SJSA1 (cell line): ENCODE results near the gene CD79A. TPM values are rescaled to one million over a fixed set of nuclear protein-coding genes. Genes with fewer than 3 reads are reported as not detected.

Source experiments
- DNase-seq, 2 experiments: peaks; one replicate each; pipeline ENCODE4 v3.0.0-alpha.2; 2015 to 2020; ENCODE audit warnings: low spot score in 2 of 2, low read depth in 1 of 2
- H3K27ac ChIP-seq: fragments of 250-450 bp; sonication (Bioruptor Pico); 2 replicates; pipeline ENCODE4 v1.5.1; 2020; ENCODE audit warnings: mild to moderate bottlenecking, moderate library complexity
- H3K27me3 ChIP-seq: fragments of 250-450 bp; sonication (Bioruptor Pico); replicated peaks from 2 replicates; pipeline ENCODE4 v1.5.1; 2020; ENCODE audit warnings: mild to moderate bottlenecking, moderate library complexity
- H3K36me3 ChIP-seq: fragments of 250-450 bp; sonication (Bioruptor Pico); 2 replicates; pipeline ENCODE4 v1.5.1; 2020; ENCODE audit warnings: mild to moderate bottlenecking
- H3K4me1 ChIP-seq: fragments of 250-450 bp; sonication (Bioruptor Pico); replicated peaks from 2 replicates; pipeline ENCODE4 v1.6.1; 2021; ENCODE audit warnings: mild to moderate bottlenecking
- H3K4me3 ChIP-seq: fragments of 250-450 bp; sonication (Bioruptor Pico); 2 replicates; pipeline ENCODE4 v1.5.1; 2020; ENCODE audit warnings: mild to moderate bottlenecking
- H3K9me3 ChIP-seq: fragments of 250-450 bp; sonication (Bioruptor Pico); replicated peaks from 2 replicates; pipeline ENCODE4 v1.5.1; 2020; ENCODE audit warnings: mild to moderate bottlenecking
- total RNA-seq: library from RNA; depleted of rRNA; stranded (reverse); fragments of >200 nt; shearing (Covaris generic); gene quantifications from 2 replicates; pipeline ENCODE4 v1.2.3, GENCODE V29; 2014; rRNA removed

Gene CD79A
- 0.24 and 0.69 TPM in 2 replicates for total RNA-seq

DNA sequence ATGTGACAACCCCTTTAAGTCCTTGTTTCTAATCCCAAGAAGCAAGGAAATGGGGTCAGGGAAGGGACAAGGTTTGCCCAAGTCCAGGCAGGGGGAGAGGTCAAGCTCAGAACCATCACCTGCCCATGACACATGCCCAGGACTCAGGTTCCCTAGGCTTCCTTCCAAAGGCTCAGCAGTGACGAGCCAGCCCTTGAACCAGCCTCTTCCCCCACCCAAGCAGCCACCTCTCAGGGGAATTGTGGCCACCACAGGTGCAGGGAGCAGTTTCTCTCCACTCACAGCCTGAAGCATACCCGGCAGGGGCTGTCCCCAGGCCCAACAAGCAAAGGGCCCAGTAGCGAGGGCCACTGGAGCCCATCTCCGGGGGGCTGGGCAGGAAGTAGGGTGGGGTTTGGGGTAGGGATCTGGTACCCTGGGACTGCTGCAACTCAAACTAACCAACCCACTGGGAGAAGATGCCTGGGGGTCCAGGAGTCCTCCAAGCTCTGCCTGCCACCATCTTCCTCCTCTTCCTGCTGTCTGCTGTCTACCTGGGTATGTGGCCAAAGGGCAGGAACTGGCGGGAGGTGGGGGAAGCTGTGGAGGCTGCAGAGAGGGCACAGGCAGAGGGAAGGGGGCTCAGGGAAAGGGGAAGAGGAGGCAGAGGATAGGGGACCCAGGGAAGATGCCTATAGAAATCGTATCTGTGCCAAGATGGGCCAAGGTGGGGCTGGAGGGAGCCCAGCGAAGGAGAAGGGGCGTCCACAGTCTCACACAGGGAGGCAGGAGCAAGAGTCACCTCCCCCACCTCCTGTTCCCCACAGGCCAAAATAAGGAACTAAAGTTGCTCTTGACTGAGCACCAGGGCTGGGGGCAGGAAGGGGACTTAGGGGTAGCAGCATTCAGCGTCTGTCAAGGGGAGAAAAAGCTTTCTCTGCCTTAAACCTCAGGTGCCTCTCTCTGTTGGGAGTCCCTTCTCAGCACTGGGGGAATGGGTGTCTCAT, at the start of gene CD79A:
Gene CD79A (plus strand): TSS at position 433 of the 986 bp plus-strand sequence. CDS start 26 bp downstream, at position 459.
- no peak for DNase-seq
- Histone ChIP-seq H3K27me3 (no peaks in the 10 kb centered on the region), H3K36me3 (peaks cover 15% of the 10 kb centered on the region), H3K4me3 (no peak within 1 kb of the TSS), H3K9me3 (no peaks in the 10 kb centered on the region), H3K27ac (no peak within 1 kb of the TSS), H3K4me1 (no peaks in the 10 kb centered on the region)

DNA sequence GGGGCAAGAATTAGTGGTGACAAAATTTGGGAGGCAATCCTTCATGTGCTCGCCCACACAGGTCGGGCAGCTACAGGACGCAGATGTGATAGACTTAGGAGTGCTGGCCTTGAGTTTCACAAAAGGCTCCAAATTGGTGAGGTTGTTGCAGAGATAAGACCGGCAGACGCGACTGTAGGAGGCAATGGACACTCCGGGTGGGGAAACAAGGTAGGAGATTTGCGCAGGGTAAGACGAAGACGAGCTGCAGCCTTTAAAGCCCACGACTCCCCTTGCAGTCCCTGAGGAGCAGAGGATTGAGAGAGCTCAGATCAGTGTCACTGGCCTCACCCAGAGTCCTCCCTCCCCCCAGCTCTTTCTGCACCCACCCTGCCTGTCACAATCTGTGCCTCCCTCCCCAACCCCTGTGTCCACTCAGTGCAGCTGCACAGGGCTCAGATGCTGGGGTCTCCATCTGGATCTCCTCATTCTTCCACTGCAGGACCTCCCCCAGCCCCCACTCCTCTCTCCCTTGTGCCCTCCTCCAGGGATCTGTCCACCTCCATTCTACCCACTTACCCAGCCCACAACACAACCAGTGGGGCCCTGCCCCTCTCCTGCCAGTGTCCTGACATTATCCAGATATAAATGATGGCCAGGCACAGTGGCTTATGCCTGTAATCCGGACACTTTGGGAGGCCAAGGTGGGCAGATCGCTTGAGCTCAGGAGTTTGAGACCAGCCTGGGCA, 38.9 kb upstream of the CD79A start:
- Histone ChIP-seq H3K9me3 (no peaks in the 10 kb centered on the region; the same call in 1 of the 2 replicates), H3K36me3 (no peaks in the 10 kb centered on the region)
- DNase-seq: no peak

DNA sequence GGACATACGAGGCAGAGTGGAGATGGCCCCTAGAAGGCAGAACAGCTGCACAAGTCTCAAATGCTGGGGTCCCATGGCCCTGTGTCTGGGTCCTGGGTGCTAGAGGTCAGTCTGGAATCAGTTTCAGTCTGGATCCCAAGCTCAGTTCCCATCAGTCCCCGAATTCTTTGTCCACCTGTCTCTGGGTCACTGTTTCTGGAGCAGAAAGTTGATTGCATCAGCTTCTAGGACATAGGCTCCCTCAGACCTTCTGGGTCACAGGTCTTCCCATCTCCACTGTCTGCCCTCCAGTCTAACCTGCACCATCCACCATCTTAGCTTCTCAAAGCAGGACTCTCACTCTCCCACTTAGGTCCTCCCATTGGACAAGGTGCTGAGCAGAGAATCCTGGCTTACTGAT, 37.9 kb upstream of the CD79A start:
- peaks cover 52% of the 10 kb centered on the region for H3K27me3 ChIP-seq
- no peak overlapping the region for H3K4me3 ChIP-seq
- no peaks in the 10 kb centered on the region for H3K36me3 ChIP-seq
- H3K9me3 ChIP-seq: no peaks in the 10 kb centered on the region; the same call in 1 of the 2 replicates
- H3K27ac ChIP-seq: no peak overlapping the region
- H3K4me1 ChIP-seq: no peaks in the 10 kb centered on the region
- no peak for DNase-seq

More for the DNA sequence above, 38.9 kb upstream of the CD79A start:
- no peak overlapping the region for H3K4me3 ChIP-seq
- no peak overlapping the region for H3K27ac ChIP-seq
- H3K4me1 ChIP-seq: no peaks in the 10 kb centered on the region
- H3K27me3 ChIP-seq: peaks cover 59% of the 10 kb centered on the region

DNA sequence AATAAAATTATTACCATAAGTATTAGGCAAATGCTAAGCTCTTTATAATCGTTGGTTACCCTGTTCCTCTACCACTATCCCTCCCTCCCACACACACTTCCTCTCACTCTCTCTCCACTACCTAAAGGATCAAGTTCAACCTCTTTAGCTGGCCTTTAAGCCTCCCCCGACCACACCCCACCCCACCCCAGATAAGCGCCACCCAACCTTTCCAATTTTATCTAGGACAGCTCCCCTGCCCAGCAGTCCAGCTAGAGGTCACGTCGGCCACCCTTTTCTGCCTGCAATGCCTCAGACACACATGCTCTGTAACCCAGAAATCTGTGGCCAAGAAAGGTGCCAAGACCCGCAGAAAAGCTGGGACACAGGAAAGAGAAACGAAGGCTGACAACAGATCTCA, 33.7 kb upstream of the CD79A start:
- Histone ChIP-seq H3K27me3 (peaks cover 26% of the 10 kb centered on the region), H3K4me3 (no peak overlapping the region), H3K36me3 (no peaks in the 10 kb centered on the region), H3K4me1 (no peaks in the 10 kb centered on the region), H3K9me3 (no peaks in the 10 kb centered on the region), H3K27ac (no peak overlapping the region)
- no peak for DNase-seq

DNA sequence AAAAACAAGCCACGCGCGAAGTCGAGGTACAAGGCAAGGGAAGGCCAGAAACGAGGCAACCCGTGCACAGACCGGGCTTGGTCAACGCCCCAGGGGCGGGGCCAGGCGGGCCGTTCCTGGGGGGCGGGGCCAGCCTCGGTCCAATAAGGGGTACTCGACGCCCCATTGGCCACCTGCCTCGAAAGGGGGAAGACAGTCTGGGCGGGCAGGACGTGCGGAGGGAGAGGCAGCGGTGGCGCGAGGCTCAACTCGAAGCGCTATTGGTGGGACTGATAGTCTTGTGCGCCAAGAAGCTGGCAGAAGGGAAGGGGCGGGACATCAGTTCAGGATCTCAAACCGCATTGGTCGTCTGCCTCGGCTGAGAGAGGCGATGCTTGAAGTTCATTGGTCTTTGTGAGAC, 32.5 kb upstream of the CD79A start, which contains the start of gene LYPD4:
Gene LYPD4 (minus strand): TSS at position 83 of the 400 bp plus-strand sequence. CDS start 5,398 bp downstream, outside the sequence.
- no peak for DNase-seq

DNA sequence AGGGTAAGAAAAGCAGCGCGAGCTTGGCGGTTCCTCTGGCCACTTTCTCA, 32.3 kb upstream of the CD79A start, which contains the start of gene DMRTC2:
Gene DMRTC2 (plus strand): TSS at position 42 of the 50 bp plus-strand sequence. CDS start 2,387 bp downstream, outside the sequence.
- no peak within 1 kb of the TSS for H3K4me3 ChIP-seq
- no peaks in the 10 kb centered on the region for H3K9me3 ChIP-seq
- no peaks in the 10 kb centered on the region for H3K4me1 ChIP-seq
- H3K27ac ChIP-seq: no peak within 1 kb of the TSS
- no peaks in the 10 kb centered on the region for H3K36me3 ChIP-seq
- no peak for DNase-seq
- H3K27me3 ChIP-seq: peaks cover 26% of the 10 kb centered on the region

More for the DNA sequence above, 32.5 kb upstream of the CD79A start, which contains the start of gene LYPD4:
- H3K9me3 ChIP-seq: no peaks in the 10 kb centered on the region
- H3K4me3 ChIP-seq: no peak within 1 kb of the TSS
- peaks cover 26% of the 10 kb centered on the region for H3K27me3 ChIP-seq
- H3K36me3 ChIP-seq: no peaks in the 10 kb centered on the region
- H3K27ac ChIP-seq: no peak within 1 kb of the TSS
- H3K4me1 ChIP-seq: no peaks in the 10 kb centered on the region

DNA sequence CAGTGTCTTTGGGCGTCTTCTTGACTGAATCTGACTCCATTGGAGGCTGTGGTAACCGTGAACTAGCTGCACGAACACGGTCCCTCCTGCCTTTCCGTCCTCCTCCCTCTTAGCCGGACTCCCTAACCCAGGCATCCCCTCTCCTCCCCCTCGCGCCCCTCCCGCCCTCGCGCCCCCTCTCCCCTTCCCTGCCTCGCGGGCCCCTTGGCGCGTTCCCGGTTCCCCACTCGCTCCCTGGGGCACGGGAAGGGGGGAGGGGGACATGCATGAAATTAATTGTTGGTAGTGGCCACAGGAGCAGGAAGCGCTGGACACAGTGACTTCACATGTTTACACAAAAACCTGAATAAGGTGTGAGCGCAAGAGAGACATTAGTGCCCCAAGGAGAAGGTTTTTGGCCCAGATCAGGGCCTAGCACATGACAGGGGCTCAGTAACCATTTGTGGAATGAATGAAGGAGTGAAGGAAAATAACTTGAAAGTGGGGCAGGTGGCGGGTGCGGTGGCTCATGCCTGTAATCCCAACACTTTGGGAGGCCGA, 32.0 kb upstream of the CD79A start:
- Histone ChIP-seq H3K4me1 (no peaks in the 10 kb centered on the region), H3K36me3 (no peaks in the 10 kb centered on the region), H3K9me3 (no peaks in the 10 kb centered on the region), H3K4me3 (no peak overlapping the region), H3K27me3 (peaks cover 23% of the 10 kb centered on the region), H3K27ac (no peak overlapping the region)
- DNase-seq: no peak

DNA sequence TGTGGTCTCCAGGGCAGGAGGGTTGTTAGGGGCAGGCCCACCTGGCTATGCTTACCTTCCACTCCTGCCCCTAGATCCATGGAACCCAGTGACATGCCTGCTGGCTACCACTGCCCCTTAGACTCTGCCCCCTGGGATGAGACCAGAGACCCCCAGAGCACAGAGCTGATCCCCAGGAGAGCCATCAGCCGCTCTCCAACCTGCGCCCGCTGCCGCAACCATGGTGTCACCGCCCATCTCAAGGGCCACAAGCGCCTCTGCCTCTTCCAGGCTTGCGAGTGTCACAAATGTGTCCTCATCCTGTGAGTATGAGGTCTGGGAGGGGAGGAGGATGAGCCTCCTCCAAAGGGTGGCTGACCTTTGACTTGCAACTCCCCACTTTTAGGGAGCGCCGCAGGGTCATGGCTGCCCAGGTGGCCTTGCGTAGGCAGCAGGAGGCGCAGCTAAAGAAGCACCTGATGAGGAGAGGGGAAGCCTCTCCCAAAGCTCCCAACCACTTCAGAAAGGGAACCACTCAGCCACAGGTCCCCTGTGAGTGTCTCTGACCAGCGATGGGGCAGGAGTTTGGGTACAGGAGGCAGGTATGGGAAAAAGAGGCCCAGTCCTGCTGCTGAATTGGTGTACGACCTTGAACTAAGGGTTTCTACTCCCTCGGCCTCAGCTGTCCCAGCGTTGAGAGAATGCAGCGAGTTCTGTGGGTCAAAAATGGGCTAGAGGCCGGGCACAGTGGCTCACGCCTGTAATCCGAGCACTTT, 29.6 kb upstream of the CD79A start:
- Histone ChIP-seq H3K36me3 (no peaks in the 10 kb centered on the region), H3K9me3 (no peaks in the 10 kb centered on the region), H3K4me1 (no peaks in the 10 kb centered on the region), H3K27ac (no peak overlapping the region), H3K4me3 (no peak overlapping the region), H3K27me3 (peaks cover 30% of the 10 kb centered on the region)
- no peak for DNase-seq

DNA sequence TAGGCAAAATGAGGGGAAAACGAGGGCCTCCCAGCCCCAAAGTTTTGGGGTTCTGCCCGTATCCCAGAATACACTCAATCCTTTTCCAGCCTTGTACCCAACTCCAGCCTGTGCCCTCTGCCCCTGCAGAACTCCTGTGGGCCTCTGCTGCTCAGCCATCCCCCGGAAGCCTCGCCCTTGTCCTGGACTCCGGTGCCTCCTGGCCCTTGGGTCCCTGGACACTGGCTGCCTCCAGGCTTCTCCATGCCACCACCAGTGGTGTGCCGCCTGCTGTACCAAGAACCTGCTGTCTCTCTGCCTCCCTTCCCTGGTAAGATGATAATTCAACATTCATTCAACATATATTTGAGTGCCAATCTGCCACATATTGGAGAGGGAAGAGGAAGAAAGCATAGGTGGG, 28.4 kb upstream of the CD79A start:
- no peak for DNase-seq
- Histone ChIP-seq H3K9me3 (no peaks in the 10 kb centered on the region), H3K27ac (no peak overlapping the region), H3K4me3 (no peak overlapping the region), H3K4me1 (no peaks in the 10 kb centered on the region), H3K36me3 (no peaks in the 10 kb centered on the region), H3K27me3 (peaks cover 42% of the 10 kb centered on the region)

DNA sequence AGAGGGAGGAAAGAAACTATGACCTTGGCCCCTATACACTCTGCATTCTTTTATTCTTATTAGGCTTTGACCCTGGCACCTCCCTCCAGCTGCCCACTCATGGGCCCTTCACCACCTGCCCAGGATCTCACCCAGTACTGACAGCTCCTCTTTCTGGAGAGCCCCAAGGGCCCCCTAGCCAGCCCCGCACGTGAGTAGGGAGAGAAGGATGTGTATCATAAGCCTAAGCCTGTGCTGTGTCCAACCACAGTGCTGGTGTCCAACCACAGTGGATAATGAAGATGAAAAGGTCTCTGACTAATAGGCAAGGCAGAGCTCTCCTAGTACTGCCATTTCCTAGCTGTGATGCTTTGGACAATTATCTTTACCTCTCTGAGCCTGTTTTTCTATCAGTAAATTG, 28.0 kb upstream of the CD79A start:
- H3K27me3 ChIP-seq: peaks cover 46% of the 10 kb centered on the region
- H3K4me1 ChIP-seq: no peaks in the 10 kb centered on the region
- no peak for DNase-seq
- H3K9me3 ChIP-seq: no peaks in the 10 kb centered on the region
- no peaks in the 10 kb centered on the region for H3K36me3 ChIP-seq
- H3K27ac ChIP-seq: no peak overlapping the region
- H3K4me3 ChIP-seq: no peak overlapping the region

DNA sequence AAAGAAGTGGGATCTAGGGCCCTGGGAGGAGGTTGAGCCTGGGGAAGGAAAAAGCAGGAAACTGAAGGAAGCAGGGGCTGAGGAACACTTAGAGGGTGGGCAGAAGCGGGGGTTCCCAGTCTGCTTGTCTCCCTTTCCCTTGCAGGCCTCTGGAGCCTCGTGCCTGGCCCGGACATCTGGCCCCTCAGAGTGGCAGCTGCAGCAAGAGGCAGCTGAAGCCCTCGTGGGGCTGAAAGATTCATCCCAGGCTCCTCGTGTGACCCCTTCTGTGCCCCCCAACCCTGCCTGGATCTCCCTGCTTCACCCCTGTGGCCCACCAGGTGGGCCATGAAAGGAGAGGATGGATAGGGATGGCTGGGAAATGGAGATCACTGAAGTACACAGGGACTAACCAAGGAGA, 26.7 kb upstream of the CD79A start:
- Histone ChIP-seq H3K4me1 (no peaks in the 10 kb centered on the region), H3K27me3 (peaks cover 57% of the 10 kb centered on the region), H3K27ac (no peak overlapping the region), H3K36me3 (no peaks in the 10 kb centered on the region), H3K4me3 (no peak overlapping the region), H3K9me3 (no peaks in the 10 kb centered on the region)
- DNase-seq: no peak

DNA sequence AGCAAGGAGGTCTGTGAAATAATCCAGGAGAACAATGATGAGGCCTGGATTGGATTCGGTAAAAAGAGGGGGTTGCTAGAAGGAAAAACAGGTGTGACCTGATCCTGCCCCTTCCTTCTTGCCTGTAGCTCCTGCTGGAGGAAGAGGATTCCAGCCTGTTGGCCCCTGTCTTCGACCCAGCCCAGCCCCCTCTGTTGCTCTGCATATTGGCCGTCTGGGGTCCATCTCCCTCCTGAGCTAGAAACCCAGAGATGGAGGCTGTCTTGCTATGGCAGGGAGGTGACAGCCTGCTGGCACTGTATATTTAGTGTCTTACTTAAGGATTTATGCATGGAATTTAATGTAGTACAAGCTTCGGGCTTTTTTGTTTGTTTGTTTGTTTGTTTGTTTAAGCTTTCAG, 25.6 kb upstream of the CD79A start:
- no peak overlapping the region for H3K4me3 ChIP-seq
- H3K9me3 ChIP-seq: no peaks in the 10 kb centered on the region
- H3K27ac ChIP-seq: no peak overlapping the region
- no peaks in the 10 kb centered on the region for H3K36me3 ChIP-seq
- DNase-seq: no peak
- no peaks in the 10 kb centered on the region for H3K4me1 ChIP-seq
- H3K27me3 ChIP-seq: peaks cover 59% of the 10 kb centered on the region

DNA sequence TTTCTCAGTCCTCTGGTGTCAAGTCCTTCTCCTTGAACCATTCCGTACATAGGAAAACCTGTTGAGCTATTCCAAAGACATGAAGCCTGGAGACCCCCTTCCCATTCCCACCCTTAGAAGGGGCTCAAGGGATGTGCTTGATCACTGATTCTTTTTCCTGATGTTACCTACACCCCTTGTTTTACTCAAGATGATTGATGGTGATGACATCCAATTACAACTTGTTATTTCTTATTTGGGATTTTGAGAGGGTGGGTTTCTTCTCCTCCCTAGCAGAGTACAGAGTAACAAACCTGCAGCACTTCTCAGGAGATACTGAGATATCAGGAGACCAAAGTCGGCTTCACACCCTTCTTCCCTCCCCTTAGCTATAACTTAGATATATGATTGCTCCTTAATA, 23.7 kb upstream of the CD79A start:
- H3K9me3 ChIP-seq: no peaks in the 10 kb centered on the region
- no peak overlapping the region for H3K4me3 ChIP-seq
- H3K4me1 ChIP-seq: no peaks in the 10 kb centered on the region
- no peaks in the 10 kb centered on the region for H3K36me3 ChIP-seq
- peaks cover 71% of the 10 kb centered on the region for H3K27me3 ChIP-seq
- no peak for DNase-seq
- H3K27ac ChIP-seq: no peak overlapping the region
